Measurements from ENCODE around the gene KLK15. TPM values are rescaled to one million over a fixed set of nuclear protein-coding genes. Genes with fewer than 3 reads are reported as not detected.

The KLK15 gene
- total and polyA plus RNA-seq, 2 donors (not counting 3 experiments of a cell fraction or from before 2014, with no cell fraction given) = not detected

- intact Hi-C loops (cut with micrococcal nuclease) = no loop called here
- dilution Hi-C loops (cut with MboI; ENCODE audit: extremely low pct_ligation_motif_present, low sequenced_read_pairs) = no loop called here
- BruUV-seq (replicated peaks) = no TSS peak
- Histone ChIP-seq H3K9me1 (replicated peaks; ENCODE audit: control insufficient read depth, extremely low read depth, insufficient read depth, low read length) (no peaks in the 10 kb centered on the region), H3K4me2 (ENCODE audit: insufficient read depth, low read length) (no peak overlapping the region), H3K9me3 (replicated peaks; ENCODE audit: control insufficient read depth, insufficient read depth, low read length) (no peaks in the 10 kb centered on the region), H3K79me2 (ENCODE audit: control insufficient read depth, insufficient read depth, low read length) (no peaks in the 10 kb centered on the region), H3K4me3 (replicated peaks in 1 of 3; ENCODE audit: insufficient read depth in 1 of 3, low read depth in 1 of 3, low read length in 3 of 3) (no peak overlapping the region), H3K4me1 (ENCODE audit: control insufficient read depth, extremely low read depth, insufficient read depth, low read length) (no peaks in the 10 kb centered on the region), H3K27ac (ENCODE audit: insufficient read depth, low read depth, low read length) (no peak overlapping the region), H3K36me3 (ENCODE audit: control insufficient read depth in 2 of 2, extremely low read depth in 1 of 2, insufficient read depth in 2 of 2, low read length in 2 of 2) (no peaks in the 10 kb centered on the region), H3K9ac (replicated peaks; ENCODE audit: extremely low read depth, insufficient read depth, low read length) (no peak overlapping the region), H3K27me3 (ENCODE audit: control insufficient read depth in 2 of 2, insufficient read depth in 2 of 2, low read length in 2 of 2) (no peaks in the 10 kb centered on the region), H2AFZ (ENCODE audit: low read depth, low read length) (no peak overlapping the region), H4K20me1 (replicated peaks; ENCODE audit: control insufficient read depth, extremely low read depth, insufficient read depth, low read length) (no peaks in the 10 kb centered on the region)
- TF ChIP-seq GATA2 (IDR thresholded peaks at IDR 0.05; ENCODE audit: insufficient read depth, insufficient read length, low read depth, low read length) = no peak
- ChIA-PET CTCF (no interaction called here), POLR2A (no interaction called here)
- FAIRE-seq = no peak
- DNase-seq (ENCODE audit: low read depth, low spot score) = no peak
Measured at GRCh38 chr19:50851620-50852019, 18.2 kb upstream of the KLK15 start.

- no peaks in the 10 kb centered on the region for H3K79me2 ChIP-seq (ENCODE audit: control insufficient read depth, insufficient read depth, low read length)
- TF ChIP-seq FOS (IDR thresholded peaks at IDR 0.05; ENCODE audit: borderline replicate concordance, insufficient read depth, low read length) (no peak), MAX (IDR thresholded peaks at IDR 0.05; ENCODE audit: insufficient read depth, insufficient read length) (no peak), POLR2AphosphoS5 (IDR thresholded peaks at IDR 0.05; ENCODE audit: insufficient read depth, low read depth, low read length) (no peak), EZH2 (IDR thresholded peaks at IDR 0.05; ENCODE audit: borderline replicate concordance, low read depth, low read length, severe bottlenecking) (no peak), MYC (IDR thresholded peaks at IDR 0.05; ENCODE audit: low read depth, low read length) (no peak), POLR2A (IDR thresholded peaks at IDR 0.05; ENCODE audit: low read depth, low read length) (no peak), JUN (IDR thresholded peaks at IDR 0.05; ENCODE audit: borderline replicate concordance, insufficient read depth, insufficient read length, low read depth) (no peak), GATA2 (IDR thresholded peaks at IDR 0.05; ENCODE audit: insufficient read depth, insufficient read length, low read depth, low read length) (no peak), CTCF (IDR thresholded peaks at IDR 0.05; ENCODE audit: extremely low read depth in 1 of 2, insufficient read depth in 1 of 2, low read depth in 1 of 2, low read length in 2 of 2) (no peak)
- no peak overlapping the region for H3K4me2 ChIP-seq (ENCODE audit: insufficient read depth, low read length)
- no peaks in the 10 kb centered on the region for H3K9me1 ChIP-seq (replicated peaks; ENCODE audit: control insufficient read depth, extremely low read depth, insufficient read depth, low read length)
- no peak overlapping the region for H3K9ac ChIP-seq (replicated peaks; ENCODE audit: extremely low read depth, insufficient read depth, low read length)
- no TSS peak for BruUV-seq (replicated peaks)
- H3K27ac ChIP-seq (ENCODE audit: insufficient read depth, low read depth, low read length) = no peak overlapping the region
- ChIA-PET POLR2A (no interaction called here), CTCF (no interaction called here)
- intact Hi-C loops (cut with micrococcal nuclease) = no loop called here
- H4K20me1 ChIP-seq (replicated peaks; ENCODE audit: control insufficient read depth, extremely low read depth, insufficient read depth, low read length) = no peaks in the 10 kb centered on the region
- no peaks in the 10 kb centered on the region for H3K36me3 ChIP-seq (ENCODE audit: control insufficient read depth in 2 of 2, extremely low read depth in 1 of 2, insufficient read depth in 2 of 2, low read length in 2 of 2)
- no peak for FAIRE-seq
- H3K4me3 ChIP-seq (replicated peaks in 1 of 3; ENCODE audit: insufficient read depth in 1 of 3, low read depth in 1 of 3, low read length in 3 of 3) = no peak overlapping the region
- H3K27me3 ChIP-seq (ENCODE audit: control insufficient read depth in 2 of 2, insufficient read depth in 2 of 2, low read length in 2 of 2) = no peaks in the 10 kb centered on the region
- DNase-seq (ENCODE audit: low read depth, low spot score) = no peak
- dilution Hi-C loops (cut with MboI; ENCODE audit: extremely low pct_ligation_motif_present, low sequenced_read_pairs) = no loop called here
- H3K4me1 ChIP-seq (ENCODE audit: control insufficient read depth, extremely low read depth, insufficient read depth, low read length) = no peaks in the 10 kb centered on the region
- no peaks in the 10 kb centered on the region for H3K9me3 ChIP-seq (replicated peaks; ENCODE audit: control insufficient read depth, insufficient read depth, low read length)
- no peak overlapping the region for H2AFZ ChIP-seq (ENCODE audit: low read depth, low read length)
Measured at GRCh38 chr19:50850738-50851137, 17.4 kb upstream of the KLK15 start.

Measured in endothelial cell of umbilical vein (primary cell).